Fibroblast of pulmonary artery (primary cell): ENCODE data around the gene SYNGR1.
A peak's percentile ranks its signal among the peaks of the same experiment; 100 is the strongest.

ENCODE experiments used
- DNase-seq: peaks from one replicate; pipeline ENCODE4 v3.0.0-alpha.2; 2010; ENCODE audit warnings: low read depth
- H3K4me3 ChIP-seq: replicated peaks from 2 replicates; pipeline ENCODE4 v1.5.1; 2011; ENCODE audit warnings: low read depth, mild to moderate bottlenecking, control low read depth, low read length, moderate library complexity
- TF ChIP-seq, protein P1 (sequence below): IDR thresholded peaks from 2 replicates; pipeline ENCODE4 v1.5.1; 2011; ENCODE audit warnings: mild to moderate bottlenecking, control low read depth, low read length, inconsistent platforms; ENCODE audit errors: missing control alignments

Gene SYNGR1

DNA sequence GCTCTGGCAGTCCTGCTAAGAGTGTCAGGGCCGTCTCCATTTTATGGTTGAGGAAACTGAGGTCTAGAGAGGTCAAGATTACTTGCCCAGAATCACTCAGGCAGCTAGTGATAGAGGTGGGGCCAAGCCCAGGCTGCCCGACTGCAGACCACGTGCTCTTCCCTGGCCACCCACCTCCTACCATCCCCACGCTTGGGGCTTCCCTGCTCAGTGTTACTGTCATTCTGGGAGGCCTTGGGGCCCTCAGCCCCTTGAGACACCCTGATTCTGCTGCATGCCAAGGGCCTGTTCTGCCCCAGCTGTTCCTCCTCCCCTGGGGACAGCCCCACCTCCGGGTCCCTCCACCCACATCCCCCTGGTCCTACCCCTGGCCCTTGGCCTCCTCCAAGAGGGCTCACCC, 32.6 kb downstream of the SYNGR1 start:
- TF ChIP-seq, protein P1, sequence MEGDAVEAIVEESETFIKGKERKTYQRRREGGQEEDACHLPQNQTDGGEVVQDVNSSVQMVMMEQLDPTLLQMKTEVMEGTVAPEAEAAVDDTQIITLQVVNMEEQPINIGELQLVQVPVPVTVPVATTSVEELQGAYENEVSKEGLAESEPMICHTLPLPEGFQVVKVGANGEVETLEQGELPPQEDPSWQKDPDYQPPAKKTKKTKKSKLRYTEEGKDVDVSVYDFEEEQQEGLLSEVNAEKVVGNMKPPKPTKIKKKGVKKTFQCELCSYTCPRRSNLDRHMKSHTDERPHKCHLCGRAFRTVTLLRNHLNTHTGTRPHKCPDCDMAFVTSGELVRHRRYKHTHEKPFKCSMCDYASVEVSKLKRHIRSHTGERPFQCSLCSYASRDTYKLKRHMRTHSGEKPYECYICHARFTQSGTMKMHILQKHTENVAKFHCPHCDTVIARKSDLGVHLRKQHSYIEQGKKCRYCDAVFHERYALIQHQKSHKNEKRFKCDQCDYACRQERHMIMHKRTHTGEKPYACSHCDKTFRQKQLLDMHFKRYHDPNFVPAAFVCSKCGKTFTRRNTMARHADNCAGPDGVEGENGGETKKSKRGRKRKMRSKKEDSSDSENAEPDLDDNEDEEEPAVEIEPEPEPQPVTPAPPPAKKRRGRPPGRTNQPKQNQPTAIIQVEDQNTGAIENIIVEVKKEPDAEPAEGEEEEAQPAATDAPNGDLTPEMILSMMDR, result no peak
- H3K4me3 ChIP-seq, result no peak overlapping the region
- no peak for DNase-seq

DNA sequence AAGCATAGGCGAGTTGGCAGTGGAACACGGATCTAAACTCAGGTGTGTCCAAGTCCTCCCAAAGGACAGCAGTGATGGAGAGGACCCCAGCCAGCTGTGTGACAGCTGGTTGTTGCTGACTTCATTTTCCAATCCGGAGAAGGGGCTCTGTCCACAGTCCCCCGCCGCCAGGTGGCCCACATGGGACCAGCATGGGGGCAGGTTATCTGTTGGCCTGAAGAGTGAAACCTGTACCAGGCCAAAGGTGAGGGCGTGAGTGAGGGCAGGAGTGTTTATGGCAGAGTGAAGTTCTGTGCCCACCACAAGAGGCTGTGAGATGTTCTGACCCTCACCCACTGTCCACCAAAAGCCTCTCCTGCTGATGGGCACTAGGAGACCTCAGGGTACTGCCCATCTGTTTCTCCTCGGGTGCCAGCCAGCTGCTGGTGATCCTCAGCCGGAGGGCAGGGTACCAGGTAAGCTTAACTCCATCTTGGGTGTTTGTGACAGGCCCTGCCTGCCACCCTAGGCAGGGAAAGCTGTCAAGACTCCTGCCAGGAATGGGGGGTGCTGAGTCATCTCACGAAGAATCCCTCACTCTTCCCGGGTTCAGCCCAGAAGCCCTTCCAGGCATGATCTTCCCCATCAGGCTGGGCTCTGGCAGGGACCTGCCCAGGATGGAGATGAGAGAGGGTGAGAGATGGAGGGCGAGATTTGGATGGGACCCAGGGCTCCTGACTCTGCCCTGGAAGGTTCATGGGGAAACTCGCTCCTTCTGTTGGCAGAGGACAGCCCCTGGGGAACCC, 34.2 kb downstream of the SYNGR1 start:
- no peak overlapping the region for H3K4me3 ChIP-seq
- no peak for DNase-seq
- TF ChIP-seq, protein P1, result no peak

DNA sequence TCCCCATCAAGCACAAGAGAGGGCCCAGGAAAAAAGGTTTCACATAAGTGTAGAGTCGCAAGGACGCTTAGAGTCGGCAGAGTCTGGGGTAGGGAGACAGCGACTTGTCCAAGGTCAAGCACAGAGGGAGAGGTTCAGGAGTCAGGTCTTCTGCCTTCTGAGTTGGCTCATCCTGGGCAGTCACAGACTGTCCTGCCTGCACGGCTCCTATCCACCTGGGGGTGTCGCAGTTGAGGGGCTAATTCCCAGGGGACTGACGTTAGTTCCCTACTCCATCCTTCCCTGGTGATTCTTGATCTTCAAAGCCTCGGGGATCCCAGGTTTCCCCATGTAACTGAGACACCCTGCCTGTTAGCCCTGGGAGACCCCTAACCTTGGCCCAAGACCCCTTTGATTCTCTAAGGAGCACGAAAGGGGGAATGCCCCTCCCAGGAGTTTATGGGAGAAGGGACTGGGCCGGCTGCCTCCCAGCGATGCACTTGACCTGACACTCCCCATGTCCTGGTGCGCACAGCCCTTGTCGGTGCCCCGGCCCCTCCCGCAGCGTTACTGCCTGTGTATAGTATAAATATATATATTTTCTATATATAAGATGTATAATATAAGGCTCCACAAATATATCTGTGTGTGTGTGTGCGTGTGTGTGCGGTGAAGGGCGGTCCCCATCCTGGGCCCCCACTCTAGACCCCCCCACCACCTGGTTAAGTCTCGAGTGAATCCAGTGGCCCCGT, 35.1 kb downstream of the SYNGR1 start:
- peak; percentile 45 for DNase-seq
- TF ChIP-seq, protein P1, result peak; percentile 35
- no peak overlapping the region for H3K4me3 ChIP-seq

- DNase-seq, result peak; percentile 84
- peak overlapping the region; percentile 60 for H3K4me3 ChIP-seq
- TF ChIP-seq, protein P1, result no peak
Measured at GRCh38 chr22:39388261-39389011, 38.6 kb downstream of the SYNGR1 start.

DNA sequence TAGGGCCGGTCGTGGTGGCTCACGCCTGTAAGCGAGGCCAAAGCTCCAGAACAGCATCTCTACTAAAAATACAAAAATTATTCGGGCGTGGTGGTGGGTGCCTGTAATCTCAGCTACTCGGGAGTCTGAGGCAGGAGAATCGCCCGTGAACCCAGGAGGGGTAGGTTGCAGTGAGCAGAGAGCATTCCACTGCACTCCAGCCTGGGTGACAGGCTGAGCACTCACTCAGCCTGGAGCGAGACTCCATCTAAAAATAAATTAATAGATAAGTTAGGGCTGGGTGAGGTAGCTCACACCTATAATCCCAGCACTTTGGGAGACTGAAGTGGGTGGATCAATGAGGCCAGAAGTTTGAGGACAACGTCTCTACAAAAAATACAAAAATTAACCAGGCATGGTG, 39.6 kb downstream of the SYNGR1 start:
- no peak for DNase-seq
- H3K4me3 ChIP-seq, result no peak overlapping the region
- TF ChIP-seq, protein P1, result no peak

DNA sequence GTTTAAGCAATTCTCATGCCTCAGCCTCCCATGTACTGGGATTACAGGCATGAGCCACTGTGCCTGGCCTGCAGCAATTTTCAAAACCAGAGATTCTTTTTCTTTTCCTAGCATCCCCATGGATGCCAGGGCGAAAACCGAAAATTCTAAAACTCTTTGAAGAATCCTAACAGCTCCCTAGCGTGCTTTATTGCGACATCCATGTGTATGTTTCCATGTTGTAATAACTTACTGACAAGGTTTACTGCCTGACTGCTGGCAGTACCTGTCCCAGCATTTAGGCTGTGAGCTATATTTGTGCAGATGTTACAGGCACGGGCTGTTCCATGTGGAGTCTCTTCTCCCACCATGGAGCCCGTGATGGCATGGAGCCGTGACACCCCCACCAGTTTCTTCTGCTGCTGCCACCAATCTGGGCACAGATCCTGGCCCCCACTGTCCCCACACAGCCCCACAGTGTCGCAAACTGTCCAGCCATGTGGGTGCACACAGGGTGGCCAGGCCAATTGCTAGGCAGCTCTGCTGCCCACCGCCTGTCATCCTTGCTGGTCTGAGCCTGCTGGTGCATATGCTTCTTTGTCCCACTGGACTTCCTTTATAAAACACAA, 42.7 kb downstream of the SYNGR1 start:
- TF ChIP-seq, protein P1, result no peak
- peak; percentile 31 for DNase-seq
- H3K4me3 ChIP-seq, result no peak overlapping the region
